ENCODE data around the gene RALGAPA1.

- TF ChIP-seq POLR2AphosphoS5 (IDR thresholded peaks at IDR 0.05; ENCODE audit: low read depth) = no peak
- no peak for TF ChIP-seq CTCF (conservative IDR thresholded peaks at IDR 0.05; ENCODE audit: low read depth in 2 of 2)
- TF ChIP-seq REST (IDR thresholded peaks at IDR 0.05; ENCODE audit: unreplicated experiment) = no peak
- TF ChIP-seq EZH2phosphoT487 (IDR thresholded peaks at IDR 0.05; ENCODE audit: unreplicated experiment) = no peak
- TF ChIP-seq EZH2 (IDR thresholded peaks at IDR 0.05; ENCODE audit: low read depth, unreplicated experiment) = no peak
- TF ChIP-seq CREB1 (CRISPR knock-in tag; IDR thresholded peaks at IDR 0.05; ENCODE audit: low read depth) = no peak
These were observed 120.8 kb downstream of the RALGAPA1 start for GRCh38 chr14:35688126-35688826.

Measured in GM23338 (cell line).